Brain microvascular endothelial cell (primary cell): ENCODE results near the gene TMED9.
"Not testable (repeated sequence)": the region's sequence is repeated elsewhere in the genome, so short reads cannot be mapped to it uniquely, and the experiment has no call there.

Experiments
- DNase-seq: peaks from one replicate; pipeline ENCODE4 v3.0.0-alpha.2; 2020
- H3K27ac ChIP-seq: fragments of 250-450 bp; sonication (Bioruptor Pico); 2 replicates; pipeline ENCODE4 v1.5.1; 2020; ENCODE audit warnings: mild to moderate bottlenecking, moderate library complexity
- H3K27me3 ChIP-seq: fragments of 250-450 bp; sonication (Bioruptor Pico); replicated peaks from 2 replicates; pipeline ENCODE4 v1.5.1; 2020; ENCODE audit warnings: mild to moderate bottlenecking
- H3K36me3 ChIP-seq: fragments of 250-450 bp; sonication (Bioruptor Pico); replicated peaks from 2 replicates; pipeline ENCODE4 v1.5.1; 2020; ENCODE audit warnings: mild to moderate bottlenecking
- H3K4me3 ChIP-seq: 2 replicates; pipeline ENCODE4 v1.5.1; 2011; ENCODE audit warnings: low read depth, mild to moderate bottlenecking, control low read depth, low read length, moderate library complexity
- in situ Hi-C: cut with HindIII; loops from 2 replicates; pipeline ENCODE4 v1.10.0; 2017; ENCODE audit warnings: low sequenced_read_pairs, low pct_ligation_motif_present
- TF ChIP-seq, protein P1 (sequence below): IDR thresholded peaks from 2 replicates; pipeline ENCODE4 v1.5.1; 2011; ENCODE audit warnings: low read depth, mild to moderate bottlenecking, moderate library complexity, low read length, control low read depth, inconsistent platforms; ENCODE audit errors: missing control alignments

Gene TMED9

DNA sequence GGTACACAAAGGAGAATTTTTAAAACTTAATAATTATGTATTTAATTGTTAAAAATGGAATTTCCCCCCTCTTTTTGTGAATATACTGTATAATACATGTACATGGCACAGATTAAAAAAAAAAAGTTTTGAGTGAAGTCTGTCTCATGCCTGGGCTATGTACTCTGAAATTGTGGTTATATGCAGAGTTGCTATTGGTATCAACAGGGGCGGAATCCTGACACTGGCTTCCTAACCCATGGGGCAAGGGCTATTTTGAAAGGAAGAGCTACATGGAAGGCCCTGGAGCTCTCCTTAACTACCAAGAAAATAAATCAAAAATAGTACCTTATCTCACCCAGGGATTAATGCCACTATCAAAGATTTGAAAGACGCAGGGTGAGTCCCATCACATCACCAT is 36.8 kb upstream of the TMED9 start:
- in situ Hi-C loops: no loop called here
- Histone ChIP-seq H3K36me3 (peaks cover 3% of the 10 kb centered on the region), H3K27me3 (no peaks in the 10 kb centered on the region), H3K27ac (no peak overlapping the region), H3K4me3 (no peak overlapping the region)
- TF ChIP-seq, protein P1, sequence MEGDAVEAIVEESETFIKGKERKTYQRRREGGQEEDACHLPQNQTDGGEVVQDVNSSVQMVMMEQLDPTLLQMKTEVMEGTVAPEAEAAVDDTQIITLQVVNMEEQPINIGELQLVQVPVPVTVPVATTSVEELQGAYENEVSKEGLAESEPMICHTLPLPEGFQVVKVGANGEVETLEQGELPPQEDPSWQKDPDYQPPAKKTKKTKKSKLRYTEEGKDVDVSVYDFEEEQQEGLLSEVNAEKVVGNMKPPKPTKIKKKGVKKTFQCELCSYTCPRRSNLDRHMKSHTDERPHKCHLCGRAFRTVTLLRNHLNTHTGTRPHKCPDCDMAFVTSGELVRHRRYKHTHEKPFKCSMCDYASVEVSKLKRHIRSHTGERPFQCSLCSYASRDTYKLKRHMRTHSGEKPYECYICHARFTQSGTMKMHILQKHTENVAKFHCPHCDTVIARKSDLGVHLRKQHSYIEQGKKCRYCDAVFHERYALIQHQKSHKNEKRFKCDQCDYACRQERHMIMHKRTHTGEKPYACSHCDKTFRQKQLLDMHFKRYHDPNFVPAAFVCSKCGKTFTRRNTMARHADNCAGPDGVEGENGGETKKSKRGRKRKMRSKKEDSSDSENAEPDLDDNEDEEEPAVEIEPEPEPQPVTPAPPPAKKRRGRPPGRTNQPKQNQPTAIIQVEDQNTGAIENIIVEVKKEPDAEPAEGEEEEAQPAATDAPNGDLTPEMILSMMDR: no peak
- no peak for DNase-seq

DNA sequence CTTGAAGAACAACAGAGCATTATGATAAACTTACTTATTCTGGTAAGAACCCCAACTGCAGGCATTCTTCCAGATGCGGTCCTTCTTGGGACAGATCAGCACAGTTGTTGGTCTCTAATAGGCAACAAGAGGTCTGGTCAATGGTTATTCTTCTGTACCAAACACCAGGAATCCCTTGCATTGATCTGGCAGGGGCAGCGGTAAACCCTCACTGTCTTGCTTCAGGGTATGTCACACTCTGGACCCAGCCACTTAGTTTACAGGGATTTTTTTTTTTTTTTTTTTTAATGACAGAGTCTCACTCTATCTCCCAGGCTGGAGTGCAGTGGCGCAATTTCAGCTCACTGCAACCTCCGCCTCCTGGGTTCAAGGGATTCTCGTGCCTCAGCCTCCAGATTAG is 36.3 kb upstream of the TMED9 start:
- H3K36me3 ChIP-seq: peaks cover 3% of the 10 kb centered on the region

DNA sequence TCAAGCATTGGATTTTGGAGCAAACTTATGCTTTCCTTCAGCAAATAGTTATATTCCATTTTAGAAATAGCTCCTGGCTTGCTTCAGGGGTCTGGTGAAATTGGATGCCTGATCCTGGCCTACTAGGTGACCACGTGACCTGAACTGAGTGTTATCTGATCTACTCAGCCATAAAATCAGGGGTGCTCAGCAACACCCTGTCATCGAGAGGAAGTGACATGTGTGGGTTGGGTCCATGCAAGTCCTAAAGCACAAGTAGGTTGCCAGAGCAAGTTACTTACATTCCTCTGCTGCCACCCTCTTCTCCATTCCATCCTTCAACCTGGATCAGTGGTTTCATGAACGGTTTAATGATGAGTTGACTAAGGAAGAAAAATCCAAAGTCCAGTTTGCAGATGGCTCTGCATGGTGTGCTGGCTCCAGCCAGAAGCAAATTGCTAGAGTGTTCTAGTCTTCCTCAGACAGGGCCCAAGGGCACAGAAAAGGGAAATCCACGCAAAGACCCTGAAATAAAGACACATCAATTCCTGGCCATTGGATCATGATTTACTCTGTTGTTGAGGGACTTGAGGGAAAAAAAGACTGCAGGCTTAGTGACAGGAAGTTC is 34.9 kb upstream of the TMED9 start:
- TF ChIP-seq, protein P1: no peak
- no peak for DNase-seq
- no peak overlapping the region for H3K4me3 ChIP-seq

More for the DNA sequence above, 36.3 kb upstream of the TMED9 start:
- H3K27ac ChIP-seq: no peak overlapping the region
- DNase-seq: no peak
- in situ Hi-C loops: no loop called here
- TF ChIP-seq, protein P1: no peak
- no peaks in the 10 kb centered on the region for H3K27me3 ChIP-seq
- no peak overlapping the region for H3K4me3 ChIP-seq

DNA sequence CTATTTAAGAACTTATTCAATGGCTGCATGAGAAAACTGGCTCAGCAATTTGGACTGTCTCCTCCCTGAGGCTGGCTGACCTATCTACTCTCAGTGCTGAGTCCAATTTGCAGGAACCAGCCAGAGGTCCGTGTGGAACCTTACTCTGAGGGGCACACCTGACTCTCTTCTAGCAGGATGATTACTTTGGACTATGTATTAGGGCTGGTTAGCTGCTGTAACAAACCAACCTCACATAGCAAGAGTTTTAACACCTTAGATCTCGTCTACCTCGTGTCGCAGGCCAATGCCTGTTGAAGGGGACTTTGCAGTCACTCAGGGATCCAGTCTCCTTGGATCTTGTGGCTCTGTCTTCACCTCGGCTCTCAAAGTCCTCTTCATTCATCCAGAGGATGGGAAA is 34.2 kb upstream of the TMED9 start:
- H3K36me3 ChIP-seq: no peaks in the 10 kb centered on the region
- no peak for DNase-seq
- no peak overlapping the region for H3K27ac ChIP-seq
- no peak overlapping the region for H3K4me3 ChIP-seq
- TF ChIP-seq, protein P1: no peak
- no peaks in the 10 kb centered on the region for H3K27me3 ChIP-seq
- in situ Hi-C loops: no loop called here

More for the DNA sequence above, 34.9 kb upstream of the TMED9 start:
- no peak overlapping the region for H3K27ac ChIP-seq
- no peaks in the 10 kb centered on the region for H3K27me3 ChIP-seq
- in situ Hi-C loops: no loop called here
- H3K36me3 ChIP-seq: no peaks in the 10 kb centered on the region

DNA sequence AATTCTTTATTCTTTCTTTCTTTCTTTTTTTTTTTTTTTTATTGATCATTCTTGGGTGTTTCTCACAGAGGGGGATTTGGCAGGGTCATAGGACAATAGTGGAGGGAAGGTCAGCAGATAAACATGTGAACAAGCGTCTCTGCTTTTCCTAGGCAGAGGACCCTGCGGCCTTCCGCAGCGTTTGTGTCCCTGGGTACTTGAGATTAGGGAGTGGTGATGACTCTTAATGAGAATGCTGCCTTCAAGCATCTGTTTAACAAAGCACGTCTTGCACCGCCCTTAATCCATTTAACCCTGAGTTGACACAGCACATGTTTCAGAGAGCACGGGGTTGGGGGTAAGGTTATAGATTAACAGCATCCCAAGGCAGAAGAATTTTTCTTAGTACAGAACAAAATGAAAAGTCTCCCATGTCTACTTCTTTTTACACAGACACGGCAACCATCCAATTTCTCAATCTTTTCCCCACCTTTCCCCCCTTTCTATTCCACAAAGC is 32.5 kb upstream of the TMED9 start:
- DNase-seq, H3K27ac ChIP-seq, H3K36me3 ChIP-seq, in situ Hi-C loops, H3K27me3 ChIP-seq, H3K4me3 ChIP-seq: not testable (repeated sequence)

DNA sequence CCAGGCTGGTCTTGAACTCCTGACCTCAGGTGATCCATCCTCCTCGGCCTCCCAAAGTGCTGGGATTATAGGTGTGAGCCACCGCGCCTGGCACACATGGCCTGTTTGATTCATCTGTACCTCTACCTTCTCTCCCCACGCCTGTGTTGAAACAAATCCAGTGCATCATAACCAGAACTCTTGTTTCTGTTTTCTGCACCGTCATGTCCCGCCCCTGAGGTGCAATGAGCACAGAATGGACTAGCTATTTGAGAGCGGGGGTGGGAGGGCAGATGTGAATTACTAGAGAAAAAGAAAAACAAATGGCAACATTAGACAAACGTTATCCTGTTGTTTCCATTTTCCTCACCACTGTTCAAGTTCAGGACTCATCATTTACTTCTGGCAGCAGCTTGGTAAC is 27.0 kb upstream of the TMED9 start:
- no peaks in the 10 kb centered on the region for H3K36me3 ChIP-seq
- in situ Hi-C loops: no loop called here
- DNase-seq: no peak

More for the DNA sequence above, 27.0 kb upstream of the TMED9 start:
- Histone ChIP-seq H3K27ac (no peak overlapping the region), H3K4me3 (no peak overlapping the region), H3K27me3 (no peaks in the 10 kb centered on the region)
- TF ChIP-seq, protein P1: no peak
